HG02571 (cell line): ENCODE data around the gene SSH2.

Experiments used
- ATAC-seq: cut with Tn5 transposase; IDR thresholded peaks from one replicate; pipeline ENCODE4 v1.9.1; 2021; ENCODE audit warnings: mild to moderate bottlenecking, moderate library complexity; ENCODE audit not compliant: unreplicated experiment

The SSH2 gene

GRCh38 chr17:29838961-29839360, 91.1 kb downstream of the SSH2 start:
- ATAC-seq: no peak

- ATAC-seq: no peak
These were observed 92.5 kb downstream of the SSH2 start for GRCh38 chr17:29837531-29837930.

GRCh38 chr17:29836643-29837042, 93.4 kb downstream of the SSH2 start:
- no peak for ATAC-seq

GRCh38 chr17:29835435-29836351, 94.3 kb downstream of the SSH2 start:
- no peak for ATAC-seq

- no peak for ATAC-seq
These were observed 96.2 kb downstream of the SSH2 start for GRCh38 chr17:29833801-29834200.

- no peak for ATAC-seq
These were observed 101.2 kb downstream of the SSH2 start for GRCh38 chr17:29828676-29829284.

- ATAC-seq: no peak
These were observed 102.8 kb downstream of the SSH2 start for GRCh38 chr17:29827179-29827578.

GRCh38 chr17:29826114-29826692, 103.8 kb downstream of the SSH2 start:
- ATAC-seq: no peak

GRCh38 chr17:29825604-29826003, 104.4 kb downstream of the SSH2 start:
- ATAC-seq: no peak

GRCh38 chr17:29821897-29822296, 108.1 kb downstream of the SSH2 start:
- ATAC-seq: no peak

- no peak for ATAC-seq
These were observed 109.6 kb downstream of the SSH2 start for GRCh38 chr17:29820425-29820824.

- ATAC-seq: no peak
These were observed 122.3 kb downstream of the SSH2 start for GRCh38 chr17:29807520-29808361.

GRCh38 chr17:29802246-29802645, 127.8 kb downstream of the SSH2 start:
- no peak for ATAC-seq

GRCh38 chr17:29800457-29800856, 129.6 kb downstream of the SSH2 start:
- no peak for ATAC-seq

GRCh38 chr17:29796652-29797051, 133.4 kb downstream of the SSH2 start:
- no peak for ATAC-seq

GRCh38 chr17:29793501-29793900, 136.5 kb downstream of the SSH2 start:
- no peak for ATAC-seq

- ATAC-seq: no peak
These were observed 138.5 kb downstream of the SSH2 start for GRCh38 chr17:29791336-29792080.

GRCh38 chr17:29789196-29790170, 140.5 kb downstream of the SSH2 start:
- ATAC-seq: no peak

- ATAC-seq: no peak
These were observed 142.0 kb downstream of the SSH2 start for GRCh38 chr17:29787995-29788394.
